GM19240 (cell line): ENCODE results near the gene TAGLN2.
A peak's percentile ranks its signal among the peaks of the same experiment; 100 is the strongest.

Experiments used
- DNase-seq: peaks from one replicate; pipeline ENCODE4 v3.0.0; 2011; ENCODE audit warnings: low spot score; ENCODE audit not compliant: insufficient read length

TAGLN2 gene

DNA sequence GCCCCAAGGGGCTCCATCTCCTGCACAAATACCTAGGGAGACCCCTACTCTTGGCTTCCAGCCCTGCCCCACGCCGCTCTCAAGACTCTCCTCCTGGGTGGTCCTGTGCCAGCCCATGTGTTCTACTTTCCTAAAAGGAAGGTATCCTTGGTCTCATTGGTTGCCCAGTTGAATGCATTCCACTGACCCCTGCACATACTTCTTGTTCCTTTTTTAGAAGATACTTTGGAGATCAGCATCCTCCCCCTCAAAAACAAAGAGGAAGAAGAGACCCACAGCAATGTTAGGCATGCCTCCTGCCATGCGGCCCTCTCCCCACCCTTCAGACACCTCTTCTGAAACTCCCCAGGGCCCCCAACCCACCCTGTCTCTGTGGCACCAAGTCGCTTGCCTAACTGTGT is 24.7 kb upstream of the TAGLN2 start:
- no peak for DNase-seq

DNA sequence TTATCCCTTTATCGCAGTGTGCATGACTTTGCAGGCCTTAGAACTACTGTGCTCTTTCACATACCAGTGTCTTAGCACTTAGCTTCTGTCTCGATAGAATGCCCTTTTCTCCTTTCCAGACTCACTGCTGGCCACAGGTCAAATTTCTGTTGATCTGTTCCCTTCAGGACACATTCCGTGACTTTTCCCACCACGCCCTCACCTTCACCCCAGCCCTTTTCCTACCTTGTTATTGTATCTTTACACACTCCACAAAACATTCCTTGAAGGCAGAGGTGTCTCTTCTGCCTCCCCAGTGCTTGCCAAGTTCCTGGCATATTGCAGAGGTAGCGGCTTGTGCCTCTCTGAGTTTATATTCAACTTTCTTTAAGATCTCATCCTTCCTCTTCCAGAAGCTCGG is 23.8 kb upstream of the TAGLN2 start:
- no peak for DNase-seq

DNA sequence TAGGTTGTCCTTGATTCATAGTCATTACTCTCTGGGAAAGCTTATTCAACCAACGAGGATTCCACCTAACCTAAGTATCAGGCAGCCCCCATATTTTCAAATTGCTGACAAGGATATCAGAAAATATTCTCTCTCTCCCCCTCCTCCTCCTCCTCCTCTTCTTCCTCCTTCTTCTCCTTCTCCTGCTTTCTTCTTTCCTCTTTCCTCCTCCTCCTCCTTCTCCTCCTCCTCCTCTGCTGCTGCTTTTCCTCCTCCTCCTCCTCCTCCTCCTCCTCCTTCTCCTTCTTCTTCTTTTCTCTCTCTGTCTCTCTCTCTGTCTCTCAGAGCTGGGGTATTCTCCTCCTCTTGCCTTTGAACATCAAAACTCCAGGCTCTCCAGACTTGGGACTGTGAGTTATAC is 22.6 kb upstream of the TAGLN2 start:
- DNase-seq: no peak

DNA sequence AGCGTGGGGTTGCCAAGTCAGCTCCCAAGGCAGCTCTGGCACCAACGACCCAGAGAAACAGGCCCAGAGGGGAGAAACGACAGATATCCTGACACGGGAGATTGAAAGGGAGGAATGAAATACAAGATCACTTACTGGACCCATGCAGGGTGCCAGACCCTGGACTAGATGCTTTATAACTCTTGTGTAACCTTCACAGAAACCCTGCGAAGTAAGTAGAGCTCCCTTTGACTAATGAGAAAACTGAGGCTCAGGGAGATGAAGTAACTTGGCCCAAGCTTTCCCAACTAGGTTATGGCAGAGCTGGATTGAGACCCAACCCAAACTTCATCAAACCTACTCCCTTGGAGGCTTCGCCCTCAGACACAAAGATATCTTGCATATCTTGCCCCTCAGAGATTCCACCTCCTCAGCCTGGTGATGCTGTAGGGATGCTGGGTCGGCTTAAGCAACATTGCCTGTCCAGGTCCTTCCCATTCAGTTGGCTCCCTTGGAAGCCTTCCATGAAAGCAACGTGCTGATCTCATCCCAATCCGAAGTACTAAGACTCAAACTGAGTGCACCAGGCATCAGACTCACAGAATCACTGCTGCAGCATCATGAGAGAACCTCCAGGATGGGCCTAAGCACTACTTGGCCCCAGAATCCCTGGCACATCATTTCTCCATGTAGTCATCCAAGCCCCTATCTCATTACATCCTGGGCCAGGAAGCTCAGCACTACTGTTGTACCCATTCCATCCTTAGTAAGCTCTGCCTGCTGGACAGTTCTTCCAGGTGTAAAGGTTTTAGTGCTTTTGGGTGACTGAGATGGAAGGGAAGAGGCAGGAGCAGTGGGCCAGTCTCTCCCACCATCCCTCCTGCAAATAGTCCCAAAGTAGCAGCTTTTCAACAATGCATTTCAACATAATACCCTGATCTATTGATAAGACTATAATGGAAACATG is 21.2 kb upstream of the TAGLN2 start:
- no peak for DNase-seq

DNA sequence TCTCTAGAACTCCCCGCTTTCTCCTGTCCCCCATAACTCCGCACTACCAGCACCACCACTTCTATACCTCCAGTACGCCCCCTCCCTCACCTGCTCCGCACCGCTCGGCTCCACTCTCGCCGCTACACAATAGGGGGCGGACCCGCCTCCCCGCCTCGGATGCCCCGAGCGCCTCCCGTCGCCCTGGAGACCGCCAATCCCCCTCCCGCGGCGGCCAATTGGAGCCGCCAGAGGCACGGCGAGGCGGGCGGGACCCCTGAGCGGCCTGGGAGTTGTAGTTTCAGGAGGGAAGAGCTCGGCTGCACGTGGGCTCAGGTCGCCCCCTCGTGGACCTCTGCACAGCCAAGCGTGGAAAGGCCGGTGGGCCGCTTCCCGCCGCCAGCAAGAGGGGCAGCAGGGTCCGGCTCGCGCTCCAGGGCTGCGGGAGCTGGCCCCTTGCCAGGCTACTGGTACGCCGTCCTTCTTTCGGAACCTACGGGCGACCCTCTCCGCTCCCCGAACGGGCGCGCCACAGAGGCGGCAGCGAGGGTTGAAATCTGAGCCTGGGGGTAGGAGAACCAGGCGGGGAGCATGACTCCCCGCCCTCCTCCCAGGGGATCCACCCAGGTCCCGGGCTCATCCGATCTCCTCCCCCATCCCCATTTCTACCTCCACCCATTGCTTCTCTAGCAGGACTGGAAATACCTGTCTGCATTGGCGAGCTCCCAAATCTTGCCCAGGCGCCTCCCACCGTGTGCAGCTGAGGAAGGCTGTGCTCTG is 20.4 kb upstream of the TAGLN2 start, which contains the start of gene IGSF9:
IGSF9 (minus strand) TSS at position 131 of the 759 bp plus-strand sequence. CDS start 2,159 bp downstream, outside the sequence.
- no peak for DNase-seq

DNA sequence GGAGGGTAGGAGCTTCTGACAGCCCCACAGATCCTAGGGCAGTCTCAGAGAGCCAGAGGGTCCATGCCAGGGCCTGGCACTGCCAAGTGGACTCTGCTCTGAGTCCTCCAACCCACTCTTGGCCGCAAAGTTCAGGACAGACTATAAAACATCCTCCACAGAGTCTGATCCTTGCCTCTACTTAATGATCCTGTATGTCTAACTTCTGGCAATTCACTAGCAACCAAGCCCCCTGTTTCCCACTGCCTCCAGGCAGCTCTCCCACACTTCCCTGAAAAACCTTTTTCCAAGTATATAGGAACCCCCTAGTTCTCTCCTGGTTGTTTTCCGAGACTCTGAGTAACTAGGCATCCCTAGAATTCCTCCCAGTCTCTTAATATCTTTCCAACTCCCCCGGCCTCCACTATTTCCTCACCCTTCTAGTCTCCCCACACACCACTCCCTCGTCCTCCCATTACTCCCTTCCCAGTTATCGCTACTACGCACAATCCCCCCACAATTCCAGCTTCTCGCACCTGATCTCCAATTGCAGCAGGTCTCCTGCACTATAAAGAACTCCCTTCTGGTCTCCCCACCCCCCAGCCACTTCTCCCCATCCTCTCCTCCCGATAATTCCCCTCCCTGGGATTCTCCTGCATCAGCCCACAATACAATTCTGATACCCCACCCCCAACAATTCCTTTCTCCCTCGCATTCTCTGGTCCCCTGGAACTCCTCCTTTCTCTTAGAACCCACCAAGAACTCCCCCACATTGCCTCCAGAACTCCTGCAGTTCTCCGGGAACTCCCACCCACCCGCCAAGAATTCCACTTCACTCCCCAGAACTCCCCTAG is 19.5 kb upstream of the TAGLN2 start:
- DNase-seq: no peak

DNA sequence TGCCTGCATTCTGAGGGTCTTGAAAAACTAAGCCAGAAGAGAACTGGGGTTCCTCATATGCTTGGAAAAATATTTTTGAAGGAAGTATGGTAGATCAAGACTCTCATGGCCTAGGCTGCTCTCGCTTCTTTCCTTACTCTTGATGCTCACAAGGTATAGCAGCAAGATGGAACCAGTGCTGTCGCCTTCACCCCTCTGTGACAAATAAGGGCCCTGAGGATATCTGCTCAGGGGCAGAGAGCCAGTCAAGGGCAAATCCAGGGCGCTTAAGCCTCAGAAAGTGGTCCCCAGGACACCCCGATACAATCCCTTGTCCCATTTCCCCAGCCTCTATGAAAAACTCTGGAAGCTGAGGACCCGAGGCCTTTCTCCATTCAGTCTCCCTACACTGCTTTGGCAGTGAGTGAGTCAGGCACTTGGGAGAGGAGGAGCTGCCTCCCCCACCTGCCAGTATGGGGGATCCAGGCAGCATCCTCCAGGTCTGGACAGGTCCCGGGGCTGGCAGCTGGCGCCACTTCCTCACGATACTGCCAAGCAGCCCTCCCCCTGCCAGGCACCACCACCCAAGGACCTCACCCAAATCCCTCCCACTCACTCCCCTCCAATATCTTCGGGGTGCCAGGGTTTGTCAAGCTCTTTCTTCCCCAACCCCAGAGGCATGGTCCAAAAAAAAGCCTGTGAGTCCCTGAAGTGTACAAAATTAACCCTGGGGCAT is 18.8 kb upstream of the TAGLN2 start:
- no peak for DNase-seq

DNA sequence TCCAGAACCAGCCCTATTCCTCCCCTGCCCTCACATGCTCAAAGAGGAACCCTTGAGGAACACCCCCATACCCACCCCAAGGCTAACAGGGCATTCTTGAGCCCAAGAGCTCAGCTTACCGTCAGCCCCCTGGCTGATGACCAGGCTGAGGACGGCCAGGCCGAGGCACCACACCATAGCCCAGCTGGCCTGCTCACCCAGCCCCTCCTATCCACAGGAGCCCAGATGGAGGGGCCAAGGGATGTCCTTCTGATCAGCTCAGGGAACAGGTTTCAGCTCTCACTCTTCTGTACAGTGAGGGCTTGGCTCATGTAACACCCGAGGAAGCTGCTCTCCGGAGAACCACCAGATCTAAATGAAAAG is 18.0 kb upstream of the TAGLN2 start:
- no peak for DNase-seq

DNA sequence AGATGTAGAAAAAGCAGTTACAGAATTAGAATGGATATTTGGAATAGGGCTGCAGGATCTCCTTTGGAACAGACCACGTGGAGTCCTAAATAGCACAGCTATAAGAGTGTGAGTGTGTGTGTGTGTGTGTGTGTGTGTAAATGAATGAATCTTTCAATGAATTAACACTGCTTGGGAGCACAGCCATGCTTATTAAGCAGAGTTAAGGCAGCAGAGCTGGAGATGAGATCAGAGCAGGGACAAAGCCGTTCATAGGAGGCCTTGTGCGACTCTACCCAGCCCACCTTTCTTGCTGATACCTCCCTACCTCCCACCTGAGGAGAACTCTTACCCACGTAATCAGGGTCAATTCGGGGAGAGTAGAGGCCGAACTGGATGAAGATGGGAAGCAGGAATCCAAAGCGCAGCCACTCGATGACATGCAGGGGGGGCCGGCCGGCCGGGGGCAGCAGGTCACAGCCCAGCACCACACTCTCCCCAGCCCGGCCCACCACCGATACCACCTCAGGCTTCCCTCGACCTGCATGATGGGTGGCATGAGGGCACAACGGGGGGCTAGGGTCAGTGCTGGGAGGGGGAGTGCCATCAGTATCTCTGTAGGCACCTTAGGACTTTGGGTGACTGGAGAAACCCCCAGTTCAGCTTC is 17.4 kb upstream of the TAGLN2 start:
- DNase-seq: no peak

DNA sequence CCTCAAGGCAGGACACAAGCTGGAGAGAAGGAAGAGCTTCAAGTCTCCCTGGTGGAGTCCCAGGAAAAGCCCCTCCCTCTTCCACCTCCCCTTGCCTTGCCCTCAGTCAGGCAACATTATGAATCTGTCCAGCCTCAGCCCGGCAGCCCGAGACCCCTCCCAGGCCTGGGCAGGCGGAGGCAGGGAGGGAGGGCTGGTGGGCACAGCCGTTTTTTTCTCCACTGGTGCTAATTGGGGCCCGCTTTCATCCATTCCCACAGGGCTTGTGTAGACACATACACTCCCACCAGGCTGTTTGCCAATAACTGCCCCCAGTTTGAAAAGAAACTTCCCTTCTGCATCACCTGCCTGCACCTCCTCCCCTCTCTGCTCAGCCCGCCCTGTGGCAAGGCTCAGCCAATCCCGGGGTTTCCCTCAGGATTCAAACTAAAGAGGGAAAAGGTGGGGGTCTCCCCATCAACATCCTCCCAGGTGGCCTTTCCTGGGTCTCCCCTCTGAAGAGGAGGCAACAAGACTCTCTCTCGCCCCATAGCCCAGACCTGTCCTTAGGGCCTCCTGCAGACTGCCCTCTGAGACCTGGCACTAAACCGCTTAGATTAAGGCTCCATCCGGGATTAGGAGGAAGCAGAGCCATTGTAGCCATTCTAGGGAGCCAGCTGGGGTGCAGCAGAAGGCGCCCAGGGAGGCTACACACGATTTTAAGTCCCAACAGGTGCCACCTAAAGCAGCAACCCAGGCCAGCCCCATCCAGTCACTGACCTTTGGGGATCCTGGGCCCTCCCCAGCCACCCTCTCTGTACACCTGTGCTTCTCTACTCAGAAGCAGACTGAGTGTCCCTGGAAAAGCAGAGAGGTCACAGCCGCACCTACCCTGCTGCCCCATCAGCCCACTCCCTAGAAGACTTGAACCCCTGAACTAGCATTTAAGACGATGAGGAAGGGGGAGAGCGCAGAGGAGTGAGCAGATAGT is 16.6 kb upstream of the TAGLN2 start:
- DNase-seq: no peak

DNA sequence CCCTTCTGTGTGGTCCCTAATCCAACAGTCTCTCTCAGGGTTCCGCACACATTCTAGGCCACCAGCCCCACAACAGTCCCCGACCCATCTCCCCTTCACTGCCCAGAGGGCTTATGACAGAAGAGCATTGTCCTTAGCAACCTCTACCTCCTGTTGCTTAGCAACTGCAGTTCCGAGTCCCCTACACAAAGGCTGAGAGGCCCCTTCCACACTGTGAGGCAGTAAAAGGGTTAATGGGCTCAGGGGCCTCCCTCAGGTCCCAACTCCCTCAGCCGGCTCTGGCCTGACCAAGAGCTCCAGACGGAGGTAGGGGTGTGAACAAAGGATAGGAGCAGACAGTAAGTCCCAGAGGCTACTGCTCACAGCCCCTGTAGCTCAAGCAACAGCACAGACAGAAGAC is 15.8 kb upstream of the TAGLN2 start:
- no peak for DNase-seq

DNA sequence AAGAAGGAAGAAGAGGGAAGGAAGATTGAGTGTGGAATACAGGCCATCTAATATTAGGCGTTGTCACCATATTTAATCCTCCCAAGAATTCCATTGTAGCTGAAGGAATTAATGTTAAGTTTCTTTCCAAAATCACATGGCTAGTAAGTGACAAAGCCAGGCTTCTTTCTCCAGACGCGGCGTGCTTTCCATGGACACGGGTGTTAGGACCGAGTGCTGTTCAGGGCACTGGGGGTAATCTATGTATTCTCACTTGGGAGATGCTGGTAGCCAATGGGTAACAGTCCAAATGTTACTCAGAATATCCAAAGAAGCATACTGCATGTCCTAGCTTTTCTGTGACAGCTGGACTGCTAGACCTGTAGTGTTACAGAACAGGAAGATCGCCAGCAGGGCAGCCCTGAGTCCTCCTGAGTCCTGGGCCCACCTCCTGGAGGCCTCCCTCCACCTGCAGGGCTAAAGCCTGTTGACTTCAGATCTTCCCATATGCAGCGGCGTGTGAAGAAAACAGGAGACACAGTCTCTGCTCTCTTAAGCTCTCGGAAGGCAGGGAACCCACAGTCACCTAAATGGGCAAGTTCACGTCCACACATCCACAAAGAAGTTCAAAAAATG is 14.8 kb upstream of the TAGLN2 start:
- DNase-seq: no peak

DNA sequence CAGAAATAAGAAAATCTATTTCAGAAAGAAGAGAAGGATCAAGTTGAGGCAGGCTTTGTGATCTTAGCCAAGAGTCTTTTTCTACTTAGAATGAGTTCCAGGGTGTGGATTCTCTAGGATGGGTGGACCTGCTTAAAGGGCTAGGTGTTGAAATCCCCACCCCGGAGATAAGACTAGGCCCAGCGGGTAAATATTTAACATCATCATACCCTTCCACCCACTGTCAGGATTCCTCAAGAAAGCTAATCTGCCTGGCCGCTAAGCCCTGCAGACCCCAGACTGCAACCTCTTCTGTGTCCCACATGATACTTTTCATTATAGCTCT is 14.3 kb upstream of the TAGLN2 start:
- no peak for DNase-seq

DNA sequence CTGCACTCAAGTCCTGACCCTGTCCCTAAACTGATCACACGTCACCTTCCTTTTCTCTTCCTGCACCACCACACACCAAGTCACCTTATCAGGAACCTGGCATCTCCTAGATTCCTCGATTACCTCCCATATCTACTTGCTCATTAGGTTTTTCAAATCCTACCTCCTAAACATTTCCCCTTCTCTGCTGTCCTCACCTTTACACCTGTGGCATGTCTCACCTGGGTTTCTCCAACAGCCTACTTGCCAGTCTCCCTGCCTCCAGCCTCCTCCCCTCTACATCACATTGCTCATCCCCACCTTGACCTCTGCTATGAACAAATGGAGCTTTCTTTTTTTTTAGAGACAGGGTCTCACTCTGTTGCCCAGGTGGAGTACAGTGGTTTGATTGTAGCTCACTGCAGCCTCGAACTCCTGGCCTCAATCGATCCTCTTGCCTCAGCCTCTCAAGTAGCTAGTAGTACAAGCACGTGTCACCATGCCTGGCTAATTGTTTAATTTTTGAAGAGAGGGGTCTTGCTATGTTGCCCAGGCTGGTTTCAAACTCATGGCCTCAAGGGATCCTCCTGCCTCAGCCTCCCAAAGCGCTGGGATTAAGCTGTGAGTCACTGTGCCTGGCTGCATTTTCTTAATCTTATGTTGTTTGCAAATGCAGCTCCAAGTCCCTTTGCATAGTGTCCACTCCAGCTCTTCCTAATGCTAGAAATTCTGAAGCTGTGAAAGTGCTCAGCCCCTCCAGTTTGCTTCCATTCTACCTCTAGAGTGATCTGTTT is 13.8 kb upstream of the TAGLN2 start:
- DNase-seq: no peak

DNA sequence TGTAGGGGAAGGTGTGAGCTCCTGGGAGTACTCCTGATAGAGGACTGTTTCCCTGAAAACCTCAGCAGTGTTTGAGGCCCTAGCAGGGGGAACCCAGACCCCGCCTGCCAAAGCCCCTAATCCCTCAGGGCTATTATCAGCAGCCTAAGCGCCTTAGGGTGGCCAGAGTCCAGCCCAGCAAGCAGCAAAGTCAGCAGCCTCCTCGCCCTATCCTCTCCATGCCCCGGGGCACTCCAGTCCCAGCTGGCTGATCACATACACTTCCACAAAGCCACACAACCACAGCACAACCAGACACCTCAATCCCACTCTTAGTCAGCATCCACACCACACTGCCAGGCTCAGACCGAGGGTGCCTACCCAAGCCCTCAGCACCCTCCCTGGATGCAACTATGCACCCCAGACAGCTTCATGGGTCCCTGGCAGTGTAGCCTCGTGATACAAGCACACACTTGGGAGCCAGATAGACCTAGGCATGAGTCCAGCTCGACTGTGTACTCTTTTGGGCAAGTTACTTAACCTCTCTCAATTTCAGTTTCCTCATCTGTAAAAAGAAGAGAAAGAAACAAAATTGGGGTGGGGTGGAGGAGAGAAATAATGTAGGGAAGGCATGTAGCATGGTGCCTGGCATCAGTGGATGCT is 13.0 kb upstream of the TAGLN2 start:
- no peak for DNase-seq

DNA sequence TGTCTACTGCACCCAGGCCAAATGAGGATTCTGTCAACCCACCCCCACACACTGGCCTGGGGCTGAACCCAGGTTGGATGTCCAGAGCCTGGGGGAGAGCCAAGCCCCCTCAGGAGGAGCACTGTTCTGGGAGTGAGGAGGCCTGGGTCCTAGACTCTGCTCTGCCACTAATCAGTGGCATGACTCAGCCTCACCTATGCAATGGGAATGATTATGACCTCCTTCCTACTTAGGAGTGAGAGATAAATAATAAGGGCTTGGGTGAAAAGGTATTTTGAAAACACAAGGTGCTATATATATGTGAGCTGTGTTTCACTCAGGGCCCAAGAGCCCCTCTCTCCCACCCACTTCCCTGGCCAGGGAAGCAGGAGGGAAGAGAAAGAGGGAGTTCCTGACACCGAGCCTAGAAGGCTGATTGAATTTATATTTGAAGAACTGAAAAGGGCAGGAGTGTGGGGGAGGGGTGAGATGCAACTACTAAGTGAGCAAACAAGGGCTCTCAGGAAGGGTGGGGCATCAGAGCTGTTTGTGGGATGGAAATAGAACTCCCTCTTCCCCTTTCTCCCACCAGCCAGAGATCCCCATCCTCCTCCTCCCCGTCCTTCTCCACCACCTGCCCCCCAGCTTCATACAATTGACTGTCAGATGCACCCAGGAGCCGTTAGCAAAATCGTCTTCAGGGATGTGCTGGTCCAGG is 11.9 kb upstream of the TAGLN2 start:
- no peak for DNase-seq

DNA sequence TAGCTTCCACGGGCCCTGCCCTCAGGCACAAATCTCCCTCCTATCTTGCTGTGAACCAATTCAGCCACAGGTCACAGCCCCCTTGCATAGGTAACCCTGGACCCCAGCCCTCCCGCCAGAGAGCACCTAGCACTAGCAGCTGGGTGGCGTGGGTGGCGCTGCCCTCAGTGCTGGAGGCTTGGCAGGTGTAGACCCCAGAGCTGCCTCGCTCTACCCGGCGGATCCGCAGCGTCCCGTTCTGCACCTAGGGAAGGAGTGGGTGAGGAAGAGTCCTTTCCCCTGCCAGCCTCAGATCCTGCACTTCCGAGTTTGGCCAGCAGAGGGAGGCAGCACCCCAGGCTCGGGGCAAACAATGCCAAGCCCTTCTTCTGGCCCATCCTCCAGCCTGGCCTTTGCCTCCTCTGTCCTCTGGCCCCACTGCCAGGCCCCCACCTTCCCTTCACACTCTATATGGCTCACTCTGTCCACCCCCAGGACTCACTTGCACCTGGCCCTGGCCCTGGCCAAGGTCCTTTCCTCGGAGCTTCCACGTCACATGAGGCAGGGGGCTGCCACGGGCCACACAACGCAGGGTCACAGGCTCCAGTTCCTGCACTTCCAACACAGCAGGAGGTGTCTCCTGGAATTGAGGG is 11.1 kb upstream of the TAGLN2 start:
- DNase-seq: peak; percentile 86
